Measurements from ENCODE around the gene CLHC1.
"Not testable (repeated sequence)": the region's sequence is repeated elsewhere in the genome, so short reads cannot be mapped to it uniquely, and the experiment has no call there.

The CLHC1 gene

GRCh38 chr2:55232863-55233657 lies 967 bp upstream of the CLHC1 start:
- DNase-seq (ENCODE audit: low read depth), result no peak

GRCh38 chr2:55231546-55232083 lies 478 bp downstream of the CLHC1 start:
- DNase-seq (ENCODE audit: low read depth), result no peak

DNA sequence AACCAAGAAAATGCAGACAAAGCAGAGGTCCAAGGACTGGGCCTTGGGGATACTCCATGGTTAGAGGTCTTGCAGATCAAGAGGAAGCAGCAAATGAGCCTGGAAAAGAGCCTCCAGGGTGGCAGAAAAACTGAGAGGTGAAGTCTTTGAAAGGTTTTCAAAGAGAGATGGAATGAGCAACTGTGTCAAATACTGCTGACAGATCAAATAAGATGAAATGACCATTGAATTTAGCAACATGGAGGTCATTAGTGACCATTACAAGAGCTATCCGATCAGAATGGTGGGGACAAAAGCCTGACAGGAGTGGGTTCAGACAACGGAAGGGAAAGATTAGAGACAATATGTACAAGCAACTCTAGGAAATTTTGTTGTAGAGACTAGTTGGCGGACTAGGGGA lies 1.5 kb downstream of the CLHC1 start:
- DNase-seq (ENCODE audit: low read depth), result no peak

- DNase-seq (ENCODE audit: low read depth), result no peak
These were observed 2.9 kb downstream of the CLHC1 start for GRCh38 chr2:55229221-55229620.

DNA sequence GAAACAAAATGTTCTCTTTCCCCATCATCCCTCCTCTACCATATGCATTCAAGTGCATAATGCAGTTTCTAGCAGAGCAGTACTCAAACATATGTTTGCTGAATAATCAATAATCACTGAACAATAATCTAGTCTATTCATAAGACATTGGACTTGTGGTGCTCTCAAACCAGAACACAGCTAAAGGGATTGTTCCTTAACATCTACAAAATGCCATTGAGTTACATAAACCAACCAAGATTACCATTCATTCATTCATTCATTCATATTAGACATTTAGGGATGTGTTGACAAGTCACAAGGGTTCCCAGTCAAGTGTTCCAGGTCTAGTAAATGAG lies 3.9 kb downstream of the CLHC1 start:
- DNase-seq (ENCODE audit: low read depth), result no peak

DNA sequence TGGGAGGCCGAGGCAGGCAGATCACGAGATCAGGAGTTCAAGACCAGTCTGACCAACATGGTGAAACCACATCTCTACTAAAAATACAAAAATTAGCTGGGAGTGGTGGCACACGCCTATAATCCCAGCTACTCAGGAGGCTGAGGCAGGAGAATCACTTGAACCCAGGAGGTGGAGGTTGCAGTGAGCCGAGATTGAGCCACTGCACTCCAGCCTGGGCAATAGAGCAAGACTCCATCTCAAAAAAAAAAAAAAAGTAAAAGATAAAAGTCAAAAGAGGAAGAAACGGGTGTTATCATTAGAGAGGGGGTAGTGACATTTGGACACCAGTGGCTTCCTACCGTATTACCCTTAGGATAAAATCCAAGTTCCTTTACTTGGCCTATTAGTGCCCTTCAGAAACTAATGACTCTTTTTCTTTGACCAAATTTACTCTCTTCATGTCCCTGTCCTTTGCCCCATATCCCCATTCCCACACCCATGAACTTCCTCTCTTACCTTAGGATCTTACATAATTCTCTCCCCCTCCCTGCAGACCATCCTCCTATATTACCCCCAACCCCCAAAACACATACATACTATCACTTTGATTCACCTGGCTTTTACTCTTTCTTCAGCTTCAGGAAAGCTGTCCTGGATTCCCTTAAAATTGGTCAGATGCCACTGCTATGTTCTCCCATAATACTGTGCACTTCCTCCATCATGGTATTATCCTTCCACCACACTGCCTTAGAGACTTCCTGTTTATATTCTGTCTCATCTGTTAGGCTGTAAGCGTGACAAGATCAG lies 4.5 kb downstream of the CLHC1 start:
- not testable (repeated sequence) for DNase-seq (ENCODE audit: low read depth)

DNA sequence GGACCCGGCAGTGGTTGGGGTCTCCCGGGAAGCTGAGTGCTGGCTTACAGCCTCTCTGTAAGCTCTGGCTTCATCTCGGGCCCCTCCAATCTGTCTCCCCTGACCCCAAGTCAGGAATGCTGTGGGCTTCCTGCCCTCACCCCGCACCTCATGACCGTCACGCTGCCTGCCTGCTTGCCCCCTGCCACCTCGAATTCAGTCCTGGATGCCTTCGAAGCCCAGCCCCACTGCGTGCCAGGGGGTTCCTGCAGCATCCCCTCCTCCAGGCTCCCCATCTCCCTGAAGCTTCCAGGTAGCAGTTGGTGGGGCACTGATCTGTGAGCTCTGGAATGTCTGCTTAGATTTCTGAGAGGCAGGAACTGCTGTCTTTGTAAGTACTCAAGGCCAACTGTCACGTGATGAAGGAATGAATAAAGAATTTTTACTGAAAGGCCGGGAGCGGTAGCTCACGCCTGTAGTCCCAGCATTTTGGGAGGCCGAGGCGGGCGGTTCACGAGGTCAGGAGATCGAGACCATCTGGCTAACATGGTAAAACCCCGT lies 6.5 kb downstream of the CLHC1 start:
- DNase-seq (ENCODE audit: low read depth), result no peak

- DNase-seq (ENCODE audit: low read depth), result no peak
These were observed 7.3 kb downstream of the CLHC1 start for GRCh38 chr2:55224761-55225261.

GRCh38 chr2:55223958-55224760 lies 7.9 kb downstream of the CLHC1 start:
- DNase-seq (ENCODE audit: low read depth), result no peak

DNA sequence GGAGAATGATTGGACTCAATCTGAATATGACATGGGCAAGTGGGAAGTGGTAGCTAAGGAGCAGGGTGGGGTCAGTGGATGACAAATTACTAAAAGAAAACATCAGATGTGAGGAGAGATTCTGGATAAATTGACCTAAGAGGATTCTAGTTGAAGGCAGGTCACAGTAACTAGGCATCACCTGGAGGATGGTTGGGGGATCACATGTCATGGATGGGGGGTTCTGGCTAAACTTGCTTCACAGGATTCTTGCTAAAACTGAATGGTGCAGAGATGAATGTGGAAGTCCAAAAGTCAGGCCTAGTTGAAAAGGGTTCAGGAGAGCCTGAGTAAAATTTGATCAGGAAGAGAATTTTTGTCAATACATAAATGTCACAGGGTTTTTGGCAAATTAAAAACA lies 18.3 kb downstream of the CLHC1 start:
- no peak for DNase-seq (ENCODE audit: low read depth)

DNA sequence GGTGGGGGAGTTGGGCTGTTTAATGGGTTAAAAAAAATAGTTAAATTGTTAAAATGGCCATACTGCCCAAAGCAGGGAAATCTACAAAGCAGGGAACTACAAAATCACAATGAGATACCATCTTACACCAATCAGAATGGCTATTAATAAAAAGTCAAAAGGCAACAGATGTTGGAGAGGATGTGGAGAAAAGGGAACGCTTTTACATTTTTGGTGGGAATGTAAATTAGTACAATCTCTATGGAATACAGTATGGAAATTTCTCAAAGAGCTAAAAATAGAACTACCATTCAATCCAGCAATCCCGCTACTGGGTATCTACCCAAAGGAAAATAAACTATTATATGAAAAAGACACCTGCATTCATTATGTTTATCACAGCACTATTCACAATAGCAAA lies 27.1 kb downstream of the CLHC1 start:
- no peak for DNase-seq (ENCODE audit: low read depth)

GRCh38 chr2:55204536-55204935 lies 27.6 kb downstream of the CLHC1 start:
- no peak for DNase-seq (ENCODE audit: low read depth)

GRCh38 chr2:55200416-55200815 lies 31.7 kb downstream of the CLHC1 start:
- DNase-seq (ENCODE audit: low read depth), result no peak

GRCh38 chr2:55196526-55196925 lies 35.6 kb downstream of the CLHC1 start:
- no peak for DNase-seq (ENCODE audit: low read depth)

- DNase-seq (ENCODE audit: low read depth), result not testable (repeated sequence)
These were observed 40.2 kb downstream of the CLHC1 start for GRCh38 chr2:55191888-55192287.

GRCh38 chr2:55186837-55187236 lies 45.3 kb downstream of the CLHC1 start:
- DNase-seq (ENCODE audit: low read depth), result not testable (repeated sequence)

- no peak for DNase-seq (ENCODE audit: low read depth)
These were observed 51.7 kb downstream of the CLHC1 start for GRCh38 chr2:55180374-55180773.

GRCh38 chr2:55176094-55176415 lies 56.0 kb downstream of the CLHC1 start:
- DNase-seq (ENCODE audit: low read depth), result no peak

- no peak for DNase-seq (ENCODE audit: low read depth)
These were observed 56.6 kb downstream of the CLHC1 start for GRCh38 chr2:55175254-55176093.

- no peak for DNase-seq (ENCODE audit: low read depth)
These were observed 58.5 kb downstream of the CLHC1 start for GRCh38 chr2:55173438-55174054.

- no peak for DNase-seq (ENCODE audit: low read depth)
These were observed 62.2 kb downstream of the CLHC1 start for GRCh38 chr2:55169915-55170314.
